Loucy (cell line): ENCODE data around the gene HS6ST1.

Experiments used
- H2AFZ ChIP-seq: fragments of 200-600 bp; sonication (generic); 2 replicates; pipeline ENCODE4 v1.6.0; 2016; ENCODE audit warnings: antibody characterized with exemption, mild to moderate bottlenecking, low read length, moderate library complexity
- H3F3A ChIP-seq: fragments of 200-600 bp; 2 replicates; pipeline ENCODE4 v1.6.0; 2016; ENCODE audit warnings: antibody characterized with exemption, low read depth, mild to moderate bottlenecking
- H3K27me3 ChIP-seq: fragments of 200-600 bp; sonication (generic); 2 replicates; pipeline ENCODE4 v1.6.1; 2014; ENCODE audit warnings: low read length, mild to moderate bottlenecking; ENCODE audit not compliant: insufficient read depth, poor library complexity, severe bottlenecking
- H3K36me3 ChIP-seq: fragments of 200-600 bp; sonication (generic); 2 replicates; pipeline ENCODE4 v1.6.1; 2016; ENCODE audit warnings: low read length; ENCODE audit not compliant: insufficient read depth
- H3K4me1 ChIP-seq: fragments of 200-600 bp; sonication (generic); 2 replicates; pipeline ENCODE4 v1.5.1; 2014; ENCODE audit warnings: low read length, mild to moderate bottlenecking; ENCODE audit not compliant: insufficient read depth, poor library complexity, severe bottlenecking
- H3K4me2 ChIP-seq: fragments of 200-600 bp; sonication (generic); 2 replicates; pipeline ENCODE4 v1.6.0; 2014; ENCODE audit warnings: antibody characterized with exemption, low read length, low read depth, mild to moderate bottlenecking; ENCODE audit not compliant: poor library complexity, severe bottlenecking
- H3K4me3 ChIP-seq: fragments of 200-600 bp; sonication (generic); 2 replicates; pipeline ENCODE4 v1.5.1; 2014; ENCODE audit warnings: low read length, mild to moderate bottlenecking, mixed read lengths; ENCODE audit not compliant: poor library complexity, severe bottlenecking
- H3K79me2 ChIP-seq: fragments of 200-600 bp; sonication (generic); 2 replicates; pipeline ENCODE4 v1.6.1; 2014; ENCODE audit warnings: low read length; ENCODE audit not compliant: insufficient read depth
- H3K9ac ChIP-seq: fragments of 200-600 bp; sonication (generic); 2 replicates; pipeline ENCODE4 v1.6.0; 2014; ENCODE audit warnings: mild to moderate bottlenecking, low read depth, low read length, moderate library complexity; ENCODE audit not compliant: poor library complexity, severe bottlenecking
- H3K9me2 ChIP-seq: fragments of 200-600 bp; sonication (generic); replicated peaks from 2 replicates; pipeline ENCODE4 v1.6.1; 2016; ENCODE audit warnings: low read depth, low read length, mixed read lengths
- H3K9me3 ChIP-seq: fragments of 200-600 bp; sonication (generic); 2 replicates; pipeline ENCODE4 v1.6.1; 2014; ENCODE audit warnings: mild to moderate bottlenecking, antibody characterized with exemption, low read length, low read depth; ENCODE audit not compliant: insufficient read depth
- H4K20me1 ChIP-seq: fragments of 200-600 bp; sonication (generic); 2 replicates; pipeline ENCODE4 v1.6.0; 2014; ENCODE audit warnings: antibody characterized with exemption, low read length, mild to moderate bottlenecking; ENCODE audit not compliant: insufficient read depth, poor library complexity, severe bottlenecking
- CTCF ChIP-seq: fragments of 200-600 bp; sonication (generic); conservative IDR thresholded peaks from 2 replicates; pipeline ENCODE4 v1.5.1; 2014; ENCODE audit warnings: mild to moderate bottlenecking, antibody characterized with exemption, low read length
- EZH2phosphoT487 ChIP-seq: fragments of 200-600 bp; IDR thresholded peaks from 2 replicates; pipeline ENCODE4 v1.6.1; 2018; ENCODE audit warnings: antibody characterized with exemption, mild to moderate bottlenecking, moderate library complexity, borderline replicate concordance

HS6ST1 gene

GRCh38 chr2:128284841-128285240 lies 33.8 kb downstream of the HS6ST1 start:
- Histone ChIP-seq H3K9ac (no peak overlapping the region), H3K27me3 (no peaks in the 10 kb centered on the region), H3F3A (no peaks in the 10 kb centered on the region), H3K9me2 (no peaks in the 10 kb centered on the region), H2AFZ (no peak overlapping the region), H3K4me3 (no peak overlapping the region), H3K36me3 (peaks cover 100% of the 10 kb centered on the region), H3K9me3 (no peaks in the 10 kb centered on the region), H3K4me1 (peaks cover 42% of the 10 kb centered on the region), H4K20me1 (peaks cover 100% of the 10 kb centered on the region), H3K4me2 (no peak overlapping the region), H3K79me2 (peaks cover 100% of the 10 kb centered on the region)
- no peak for TF ChIP-seq EZH2phosphoT487
- no peak for TF ChIP-seq CTCF

DNA sequence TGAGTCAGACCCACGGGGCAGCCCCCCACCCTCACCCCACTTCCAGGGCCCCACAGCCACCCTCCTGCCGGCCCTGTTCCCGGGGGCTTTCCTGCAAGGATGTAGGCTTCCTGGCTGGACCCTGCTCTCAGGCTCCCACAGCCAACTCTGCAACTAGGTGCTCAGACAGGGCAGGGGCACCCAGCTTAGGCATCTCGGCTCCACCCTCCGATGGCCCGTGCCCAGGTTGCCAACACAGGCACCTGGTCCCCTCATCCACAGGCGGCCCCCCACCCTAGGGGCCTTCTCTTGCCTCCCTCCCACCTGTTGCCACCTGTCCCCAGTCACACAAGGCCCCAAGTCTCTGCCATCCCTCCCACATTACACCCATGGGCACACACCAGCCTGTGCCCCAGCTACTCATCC lies 34.6 kb downstream of the HS6ST1 start:
- TF ChIP-seq EZH2phosphoT487 (no peak), CTCF (no peak)
- H3K36me3 ChIP-seq, result peaks cover 100% of the 10 kb centered on the region; the same call in 1 of the 2 replicates
- no peak overlapping the region for H2AFZ ChIP-seq
- no peaks in the 10 kb centered on the region for H3K9me3 ChIP-seq
- peaks cover 100% of the 10 kb centered on the region for H4K20me1 ChIP-seq
- H3K4me1 ChIP-seq, result peaks cover 36% of the 10 kb centered on the region
- H3K4me3 ChIP-seq, result no peak overlapping the region
- H3K9me2 ChIP-seq, result no peaks in the 10 kb centered on the region
- H3K79me2 ChIP-seq, result peaks cover 100% of the 10 kb centered on the region
- H3K9ac ChIP-seq, result no peak overlapping the region
- H3K27me3 ChIP-seq, result no peaks in the 10 kb centered on the region
- no peak overlapping the region for H3K4me2 ChIP-seq
- no peaks in the 10 kb centered on the region for H3F3A ChIP-seq

DNA sequence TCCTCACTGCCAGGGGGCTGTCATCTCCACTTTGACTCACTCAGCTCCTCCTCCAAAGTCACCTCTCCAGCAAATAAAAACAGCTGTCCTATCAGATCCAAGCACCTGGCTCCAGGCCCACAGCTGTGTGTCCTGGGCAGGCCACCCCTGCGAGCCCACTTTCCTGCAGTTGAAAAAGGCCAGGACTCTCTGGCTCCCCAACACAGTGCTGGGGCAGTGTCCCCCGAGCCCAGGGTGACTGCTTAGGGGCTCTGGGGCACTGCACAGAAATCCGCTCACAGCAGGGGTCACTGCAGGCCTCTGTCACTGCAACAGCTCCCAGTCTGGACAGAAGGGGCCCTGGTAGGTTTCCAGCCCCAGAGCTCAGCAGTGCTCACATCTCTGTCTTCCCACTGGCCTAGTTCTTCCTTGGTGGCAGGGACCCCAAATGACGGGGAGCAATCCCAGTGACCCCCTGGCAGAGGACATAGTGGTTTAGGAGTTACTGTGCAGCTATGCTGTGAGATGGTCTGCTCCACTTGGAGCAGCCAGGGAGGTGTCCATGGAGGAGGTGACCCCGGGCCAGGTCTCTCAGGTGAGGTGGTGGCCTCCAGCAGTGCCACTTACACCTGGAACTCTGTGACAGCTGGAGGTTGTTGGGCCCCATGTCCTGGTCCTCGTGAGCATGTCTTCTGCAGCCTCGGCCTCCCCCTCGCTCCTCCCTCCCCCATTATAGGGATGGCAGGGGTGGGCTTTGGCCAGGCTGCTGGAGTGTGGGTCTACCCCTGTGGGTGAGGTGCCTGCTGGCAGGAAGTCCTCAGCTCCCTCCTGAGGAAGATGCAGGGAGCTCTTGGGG lies 35.5 kb downstream of the HS6ST1 start:
- Histone ChIP-seq H3F3A (no peaks in the 10 kb centered on the region), H3K9me2 (no peaks in the 10 kb centered on the region), H2AFZ (no peak overlapping the region), H3K79me2 (peaks cover 100% of the 10 kb centered on the region), H3K4me3 (no peak overlapping the region), H3K36me3 (peaks cover 100% of the 10 kb centered on the region; the same call in 1 of the 2 replicates), H3K4me2 (no peak overlapping the region), H3K9ac (no peak overlapping the region), H4K20me1 (peaks cover 100% of the 10 kb centered on the region), H3K4me1 (peaks cover 28% of the 10 kb centered on the region), H3K27me3 (no peaks in the 10 kb centered on the region), H3K9me3 (no peaks in the 10 kb centered on the region)
- 0 out of 2 replicates have a peak, but pooled peaks have one; percentile 12 for TF ChIP-seq CTCF
- TF ChIP-seq EZH2phosphoT487, result no peak
